HG03469 (cell line): ENCODE results near the gene YWHAE.
"Not testable (repeated sequence)": the region's sequence is repeated elsewhere in the genome, so short reads cannot be mapped to it uniquely, and the experiment has no call there.

Source experiments
- ATAC-seq: cut with Tn5 transposase; IDR thresholded peaks from one replicate; pipeline ENCODE4 v1.9.1; 2021; ENCODE audit warnings: mild to moderate bottlenecking, moderate library complexity, moderate number of reproducible peaks; ENCODE audit not compliant: unreplicated experiment

The YWHAE gene

DNA sequence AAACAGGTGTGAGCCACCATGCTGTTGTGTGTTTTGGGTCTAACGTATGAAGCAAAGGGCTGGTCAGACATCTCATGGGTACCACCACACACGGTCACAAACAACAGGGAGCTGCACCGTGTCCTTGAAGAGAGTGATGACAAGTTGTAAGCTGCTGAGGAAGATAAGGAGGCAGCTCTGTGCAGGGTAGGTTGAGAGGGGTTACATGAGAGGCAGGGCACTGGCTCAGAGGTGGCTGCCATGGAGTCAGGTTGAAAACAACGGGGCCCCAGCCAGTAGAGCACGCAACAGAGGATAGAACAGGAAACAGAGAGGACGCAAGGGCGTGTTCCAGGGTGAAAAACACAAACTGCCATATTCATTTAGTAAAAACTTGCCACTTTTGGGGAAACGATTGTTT, 68.3 kb downstream of the YWHAE start:
- ATAC-seq: no peak

DNA sequence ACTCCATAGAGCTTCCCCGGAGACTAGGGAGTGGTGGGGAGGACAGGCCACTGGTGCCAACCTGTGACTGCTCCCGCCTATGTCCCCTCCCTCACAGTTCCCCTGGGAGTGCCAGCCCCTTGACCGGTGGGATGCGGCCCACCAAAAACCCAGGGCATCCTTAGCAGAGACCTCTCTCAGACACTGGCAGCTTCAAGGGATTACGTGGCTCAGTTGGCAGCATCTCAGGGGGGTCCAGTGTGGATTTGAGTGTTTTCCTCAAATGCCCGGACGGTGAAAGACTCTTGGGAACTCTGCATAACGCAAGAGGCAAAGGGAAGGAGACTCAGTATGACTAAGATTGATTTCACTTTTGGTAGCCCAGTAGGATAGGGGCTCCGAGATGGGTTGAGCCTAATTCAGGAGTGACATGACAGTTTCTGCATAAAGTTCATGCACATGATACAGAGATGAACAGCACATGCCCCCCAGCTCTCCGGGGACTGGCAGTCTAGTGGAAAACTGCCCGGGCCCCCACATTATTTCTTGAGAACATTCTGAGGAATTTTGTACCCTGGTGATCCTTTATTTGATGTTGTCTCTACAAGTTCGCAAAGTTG, 70.2 kb downstream of the YWHAE start:
- no peak for ATAC-seq

DNA sequence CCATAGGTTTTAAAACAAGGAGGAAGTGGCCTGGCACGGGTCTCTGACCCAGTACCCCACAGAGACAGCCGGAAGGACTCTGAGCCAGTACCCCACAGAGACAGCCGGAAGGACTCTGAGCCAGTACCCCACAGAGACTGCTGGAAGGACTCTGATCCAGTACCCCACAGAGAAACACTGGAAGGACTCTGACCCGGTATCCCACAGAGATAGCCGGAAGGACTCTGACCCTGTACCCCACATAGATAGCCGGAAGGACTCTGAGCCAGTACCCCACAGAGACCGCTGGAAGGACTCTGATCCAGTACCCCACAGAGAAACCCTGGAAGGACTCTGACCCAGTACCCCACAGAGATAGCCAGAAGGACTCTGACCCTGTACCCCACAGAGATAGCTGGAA, 71.6 kb downstream of the YWHAE start:
- ATAC-seq: no peak

- ATAC-seq: no peak
Measured at GRCh38 chr17:1325766-1326165, 74.3 kb downstream of the YWHAE start.

GRCh38 chr17:1324201-1324771, 75.7 kb downstream of the YWHAE start:
- ATAC-seq: no peak

GRCh38 chr17:1323336-1323735, 76.7 kb downstream of the YWHAE start:
- no peak for ATAC-seq

- no peak for ATAC-seq
Measured at GRCh38 chr17:1322480-1322879, 77.5 kb downstream of the YWHAE start.

DNA sequence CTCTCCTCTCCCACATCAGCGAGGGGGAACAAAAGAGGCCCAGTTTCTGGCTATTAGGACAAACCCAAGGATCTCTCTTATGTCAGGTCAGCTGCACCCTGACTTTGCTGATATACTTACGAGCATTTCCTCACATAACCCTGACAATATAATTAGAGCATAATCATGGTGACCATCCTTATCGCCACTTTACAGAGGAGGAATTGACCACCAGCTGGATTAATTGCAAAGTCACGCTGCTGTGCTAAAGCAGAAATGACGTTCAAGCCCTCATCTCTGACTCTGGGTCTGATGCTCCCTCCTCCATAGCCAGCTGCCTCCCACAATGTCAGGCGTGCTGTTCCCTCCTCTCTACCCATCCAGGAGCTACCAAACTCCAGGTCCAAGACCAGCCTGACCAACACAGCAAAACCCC, 78.0 kb downstream of the YWHAE start:
- ATAC-seq: no peak

DNA sequence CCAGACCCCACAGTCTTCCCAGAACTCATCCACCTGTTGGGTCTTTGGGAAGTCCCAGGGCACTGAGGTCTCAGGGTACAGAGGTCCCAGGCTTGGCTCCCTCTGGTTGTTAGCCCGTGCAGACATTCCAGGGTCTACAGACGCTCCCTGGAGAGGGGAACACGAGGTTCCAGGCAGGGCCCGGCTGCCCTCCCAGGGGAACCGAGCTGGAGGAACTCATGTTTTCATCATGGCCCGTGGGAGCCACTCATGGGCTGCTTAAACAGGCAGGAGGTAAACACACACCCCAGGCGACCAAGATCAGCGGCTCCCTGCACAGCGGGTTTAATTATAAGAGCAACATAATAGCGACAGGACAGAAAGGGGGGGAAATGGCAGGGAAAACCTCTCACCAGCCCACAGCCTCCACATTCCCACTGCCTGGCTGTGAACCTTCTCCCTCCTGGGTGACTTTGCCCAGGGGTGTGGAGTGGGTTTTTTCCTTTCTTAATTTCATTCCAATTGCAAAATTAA, 84.1 kb downstream of the YWHAE start:
- ATAC-seq: no peak

DNA sequence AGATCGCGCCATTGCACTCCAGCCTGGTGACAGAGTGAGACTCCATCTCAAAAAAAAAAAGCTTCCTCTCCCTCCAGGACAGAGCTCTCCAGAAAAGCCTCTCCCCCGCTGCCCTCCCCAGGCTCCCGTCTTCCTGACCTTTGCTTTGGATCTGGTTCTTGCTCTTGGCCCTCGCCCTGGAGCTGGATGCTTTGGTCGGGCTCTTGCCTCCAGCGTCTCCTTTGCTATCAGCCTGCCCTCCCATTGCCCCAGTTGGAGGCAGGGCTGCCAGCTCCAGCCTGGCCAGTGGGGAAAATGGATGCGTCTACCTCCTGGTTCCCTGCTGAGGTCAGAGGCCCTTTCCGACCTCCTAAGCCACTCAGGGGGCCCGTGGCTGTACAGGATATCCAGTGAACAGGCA, 84.6 kb downstream of the YWHAE start:
- no peak for ATAC-seq

- ATAC-seq: no peak
Measured at GRCh38 chr17:1313270-1314005, 86.6 kb downstream of the YWHAE start.

- ATAC-seq: no peak
Measured at GRCh38 chr17:1312261-1312870, 87.7 kb downstream of the YWHAE start.

DNA sequence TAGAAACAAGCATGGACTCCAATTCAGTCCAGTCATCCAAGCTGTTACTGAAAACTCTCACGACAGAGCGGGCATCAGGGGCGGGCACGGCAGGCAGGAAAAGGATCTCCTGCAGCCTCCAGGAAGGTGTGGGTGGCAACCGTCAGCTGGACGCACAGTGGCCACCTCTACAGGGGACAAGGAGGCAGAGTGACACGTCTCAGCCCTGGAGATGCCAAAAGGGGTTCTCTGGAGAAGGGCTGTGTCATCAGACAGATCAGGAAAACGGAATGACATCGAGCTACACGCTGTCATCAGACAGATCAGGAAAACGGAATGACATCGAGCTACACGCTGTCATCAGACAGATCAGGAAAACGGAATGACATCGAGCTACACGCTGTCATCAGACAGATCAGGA, 92.2 kb downstream of the YWHAE start:
- ATAC-seq: not testable (repeated sequence)

- no peak for ATAC-seq
Measured at GRCh38 chr17:1304962-1305563, 95.0 kb downstream of the YWHAE start.

DNA sequence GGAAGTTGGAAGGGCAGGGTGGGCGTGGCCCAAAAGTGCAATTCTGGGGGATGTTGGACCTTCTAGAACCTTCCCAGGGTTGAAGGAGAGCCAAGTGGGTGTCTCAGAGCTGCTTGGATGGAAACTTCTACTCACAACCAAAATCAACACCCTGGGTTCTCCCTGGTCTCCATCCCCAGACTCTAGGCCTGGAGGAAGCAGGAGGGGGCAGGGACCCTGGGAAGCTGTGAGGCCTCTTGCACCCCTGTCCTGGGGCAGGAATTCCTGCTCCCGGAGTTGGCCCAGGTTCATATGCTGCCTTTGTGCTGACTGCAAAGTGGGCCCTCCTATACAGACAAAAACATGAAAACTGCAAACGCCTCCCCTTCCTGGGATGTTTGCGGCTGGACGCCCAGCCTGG, 95.5 kb downstream of the YWHAE start:
- ATAC-seq: no peak

DNA sequence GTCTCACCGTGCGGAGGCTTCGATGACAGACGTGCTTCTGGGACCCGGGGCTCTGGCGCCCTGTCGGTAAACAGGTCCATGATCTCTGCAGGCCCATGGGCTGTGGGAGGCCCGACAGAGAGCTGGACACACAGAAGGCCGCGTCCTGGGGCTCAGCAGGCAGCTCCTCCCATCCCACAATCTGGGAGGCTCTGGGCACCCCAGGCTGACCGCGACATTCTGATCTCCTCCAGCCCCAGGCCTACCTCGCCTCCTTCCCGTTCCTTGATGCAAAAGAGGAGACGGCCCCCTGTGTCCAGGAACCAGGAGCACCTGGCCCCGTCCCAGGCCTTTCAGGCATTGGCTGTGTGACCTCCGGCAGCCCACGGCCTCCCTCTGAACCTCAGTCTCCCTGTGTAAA, 97.3 kb downstream of the YWHAE start:
- no peak for ATAC-seq

DNA sequence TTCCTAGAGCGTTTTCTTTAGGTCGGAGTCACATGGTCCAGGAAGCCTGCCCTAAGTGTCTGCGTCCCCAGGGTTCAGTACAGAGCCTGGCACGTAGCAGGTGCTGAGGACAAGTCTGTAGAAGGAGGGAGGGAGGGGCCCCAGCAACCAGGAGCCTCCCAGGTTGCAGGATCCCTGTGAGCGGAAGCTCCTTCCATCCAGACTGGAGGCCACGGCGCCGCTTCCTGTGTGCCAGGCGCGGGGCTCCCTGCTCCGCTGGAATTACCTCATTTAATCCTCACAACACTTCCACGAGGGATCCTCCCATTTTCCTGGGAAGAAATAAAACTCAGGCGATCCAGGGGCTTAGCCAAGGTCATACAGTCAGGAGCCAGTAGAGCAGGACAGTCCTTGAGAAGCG, 98.5 kb downstream of the YWHAE start:
- no peak for ATAC-seq

GRCh38 chr17:1300371-1300905, 99.6 kb downstream of the YWHAE start:
- ATAC-seq: no peak

- no peak for ATAC-seq
Measured at GRCh38 chr17:1299552-1300370, 100.3 kb downstream of the YWHAE start.

DNA sequence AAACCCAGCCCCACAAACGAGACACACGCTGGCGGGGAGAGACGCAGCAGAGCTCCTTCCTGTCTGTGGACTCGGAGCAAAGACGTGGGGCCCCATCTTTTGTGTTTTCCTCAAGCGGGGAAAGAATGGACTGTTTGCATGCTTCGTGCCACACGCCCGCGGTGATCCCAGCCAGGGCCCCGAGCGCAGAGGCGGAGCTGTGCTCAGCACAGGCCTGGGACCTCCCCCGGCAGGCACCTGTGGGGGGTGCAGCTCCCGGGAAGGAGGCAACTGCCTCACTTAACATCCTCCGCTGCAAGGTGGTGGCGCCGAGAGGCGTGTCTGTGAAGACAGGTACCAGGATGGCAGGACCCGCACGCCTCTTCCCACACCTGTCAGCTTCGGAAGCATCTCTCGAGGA, 101.4 kb downstream of the YWHAE start:
- no peak for ATAC-seq
